ENCODE results near the gene GRIN3B.

The GRIN3B gene

GRCh38 chr19:991932-992669 lies 8.1 kb upstream of the GRIN3B start:
- no peak for DNase-seq

GRCh38 chr19:992670-993055 lies 7.6 kb upstream of the GRIN3B start:
- DNase-seq, result no peak

DNA sequence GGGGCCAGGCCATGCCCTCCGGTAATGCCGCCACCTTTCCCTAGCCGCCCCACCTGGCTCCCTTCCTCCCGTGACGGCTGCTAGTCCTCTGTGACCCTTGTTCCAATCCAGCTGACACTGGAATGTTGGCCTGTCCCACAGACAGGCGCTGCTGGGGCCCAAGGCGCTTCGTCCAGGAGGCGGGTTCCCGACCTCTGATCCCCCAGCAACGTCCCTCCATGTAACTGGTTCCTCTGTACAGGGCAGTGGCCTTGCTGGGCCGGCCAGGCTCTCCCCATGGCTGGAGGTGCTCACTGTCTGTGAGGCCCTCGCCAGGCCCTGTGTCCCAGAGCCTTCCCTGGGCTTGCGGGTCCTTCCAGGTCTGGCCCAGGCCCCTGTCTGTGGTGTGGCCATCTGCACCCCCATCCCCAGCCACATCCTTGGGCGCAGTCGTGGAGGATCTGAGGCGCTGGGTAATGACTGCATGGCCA lies 6.8 kb upstream of the GRIN3B start:
- DNase-seq, result no peak

DNA sequence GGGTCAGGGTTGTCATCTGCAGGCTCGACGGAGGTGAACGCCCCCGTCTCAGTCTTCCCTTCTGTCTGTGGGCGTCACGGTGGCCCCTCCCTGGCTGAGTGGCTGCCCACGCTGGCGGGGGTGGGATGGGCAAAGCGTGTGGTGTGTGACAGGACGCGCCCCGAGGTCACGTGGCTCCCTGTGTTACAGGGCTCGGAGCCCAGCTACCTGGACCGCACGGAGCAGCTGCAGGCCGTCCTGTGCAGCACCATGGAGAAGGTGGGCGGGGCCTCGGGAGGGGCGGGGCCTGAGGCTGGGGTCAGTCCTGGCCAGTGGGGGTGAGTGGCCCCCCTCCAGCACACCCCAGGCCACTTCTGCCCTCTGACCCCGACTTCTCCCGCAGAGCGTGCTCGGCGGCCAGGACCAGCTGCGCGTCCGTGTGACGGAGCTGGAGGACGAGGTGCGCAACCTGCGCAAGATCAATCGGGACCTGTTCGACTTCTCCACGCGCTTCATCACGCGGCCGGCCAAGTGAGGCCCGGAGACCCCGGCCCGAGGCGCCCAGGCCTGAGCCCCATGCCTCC lies 6.3 kb upstream of the GRIN3B start:
- no peak for DNase-seq

- DNase-seq, result no peak
Observed at GRCh38 chr19:994516-994915, 5.7 kb upstream of the GRIN3B start.

DNA sequence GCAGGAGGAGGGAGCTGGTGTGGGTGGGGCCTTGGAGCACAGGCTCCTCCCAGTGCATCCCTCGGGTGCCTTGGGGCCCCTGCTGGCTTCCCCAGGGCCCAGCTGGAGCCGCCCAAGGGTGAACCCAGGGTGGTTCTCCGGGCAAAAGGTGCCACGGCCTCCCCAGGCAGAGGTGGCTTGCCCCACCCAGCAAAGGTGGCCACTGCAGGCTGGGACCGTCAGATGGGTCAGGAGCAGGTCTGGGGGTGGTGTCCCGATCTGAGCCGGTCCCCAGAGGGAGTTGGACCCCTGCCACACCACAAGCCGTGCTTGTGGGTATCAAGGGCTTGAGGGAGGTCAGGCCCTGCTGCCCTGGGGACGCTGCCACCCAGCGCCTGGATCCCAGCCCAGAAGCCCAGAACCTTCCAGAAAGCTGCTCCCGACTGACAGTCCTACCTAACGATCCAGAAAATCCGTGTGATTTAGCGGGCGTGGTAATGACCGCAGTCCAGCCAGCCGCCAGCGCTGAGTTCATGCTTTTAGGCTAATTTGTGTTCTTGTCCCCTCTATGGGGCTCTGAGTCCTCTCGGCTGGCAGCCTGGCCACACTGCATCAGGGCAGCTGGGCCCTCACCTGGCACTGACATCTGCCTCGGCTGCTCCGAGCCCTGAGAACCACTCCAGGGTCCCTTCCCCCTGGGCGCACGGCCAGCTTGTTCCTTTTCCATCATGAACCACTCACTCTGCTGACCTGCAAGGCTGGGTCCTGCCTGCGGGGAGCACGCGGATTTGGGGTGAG lies 5.0 kb upstream of the GRIN3B start:
- no peak for DNase-seq

DNA sequence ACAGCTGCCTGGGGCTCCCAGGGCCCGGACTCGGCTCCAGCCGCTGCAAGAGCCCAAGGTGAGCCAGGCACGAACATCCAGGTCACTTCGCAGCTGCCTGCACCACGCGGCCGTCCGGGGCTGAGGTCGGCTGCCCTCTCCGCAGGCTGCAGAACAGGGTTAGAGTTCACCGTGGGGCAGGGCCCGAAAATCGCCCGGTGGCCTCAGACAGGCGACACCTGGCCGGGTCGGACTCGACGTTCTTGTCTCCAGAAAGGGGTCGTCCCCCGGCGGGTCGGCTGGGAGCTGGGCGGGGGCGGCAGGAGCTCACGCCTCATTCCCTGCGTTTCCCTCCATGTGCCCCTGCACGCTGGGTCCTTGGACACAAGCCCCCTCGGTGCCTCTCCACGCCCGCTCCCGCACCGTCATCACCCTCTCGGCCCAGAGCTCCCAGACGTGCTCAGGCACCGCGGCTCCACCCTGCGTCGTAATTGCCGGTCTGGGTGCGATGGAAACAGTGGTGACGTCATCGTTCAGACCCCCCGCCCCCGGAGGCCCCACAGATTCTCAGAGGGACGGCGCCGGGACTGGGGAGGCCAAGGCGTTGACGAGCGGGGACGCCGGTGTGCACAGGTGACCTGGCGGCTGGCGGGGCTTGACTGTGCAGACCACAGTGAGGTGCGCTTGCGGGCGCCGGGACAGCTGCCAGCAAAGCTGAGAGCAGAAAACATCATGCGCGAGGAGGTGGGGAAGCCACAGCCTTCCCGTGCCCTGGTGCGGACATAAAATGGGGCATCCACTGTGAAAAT lies 4.0 kb upstream of the GRIN3B start:
- DNase-seq, result peak; percentile 98

DNA sequence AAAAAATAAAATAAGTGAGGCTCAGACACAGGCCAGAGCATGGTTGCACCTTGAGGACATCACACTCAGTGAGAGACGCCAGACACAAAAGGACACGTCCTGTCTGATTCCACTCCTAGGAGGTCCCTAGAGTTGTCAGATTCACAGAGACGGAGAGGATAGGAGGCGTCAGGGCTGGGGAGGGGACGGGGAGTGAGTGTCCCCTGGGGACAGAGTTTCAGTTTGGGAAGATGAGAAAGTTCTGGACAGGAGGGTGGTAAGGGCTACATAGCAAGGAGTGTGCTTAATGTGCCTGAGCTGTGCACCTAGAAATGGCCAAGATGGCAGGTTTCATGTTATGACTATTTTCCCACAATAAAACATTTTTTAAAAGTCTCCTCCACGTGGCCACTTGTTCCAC lies 2.2 kb upstream of the GRIN3B start:
- DNase-seq, result no peak

GRCh38 chr19:999379-999719 lies 870 bp upstream of the GRIN3B start:
- no peak for DNase-seq

GRCh38 chr19:1000591-1001537 lies 645 bp downstream of the GRIN3B start:
- no peak for DNase-seq

DNA sequence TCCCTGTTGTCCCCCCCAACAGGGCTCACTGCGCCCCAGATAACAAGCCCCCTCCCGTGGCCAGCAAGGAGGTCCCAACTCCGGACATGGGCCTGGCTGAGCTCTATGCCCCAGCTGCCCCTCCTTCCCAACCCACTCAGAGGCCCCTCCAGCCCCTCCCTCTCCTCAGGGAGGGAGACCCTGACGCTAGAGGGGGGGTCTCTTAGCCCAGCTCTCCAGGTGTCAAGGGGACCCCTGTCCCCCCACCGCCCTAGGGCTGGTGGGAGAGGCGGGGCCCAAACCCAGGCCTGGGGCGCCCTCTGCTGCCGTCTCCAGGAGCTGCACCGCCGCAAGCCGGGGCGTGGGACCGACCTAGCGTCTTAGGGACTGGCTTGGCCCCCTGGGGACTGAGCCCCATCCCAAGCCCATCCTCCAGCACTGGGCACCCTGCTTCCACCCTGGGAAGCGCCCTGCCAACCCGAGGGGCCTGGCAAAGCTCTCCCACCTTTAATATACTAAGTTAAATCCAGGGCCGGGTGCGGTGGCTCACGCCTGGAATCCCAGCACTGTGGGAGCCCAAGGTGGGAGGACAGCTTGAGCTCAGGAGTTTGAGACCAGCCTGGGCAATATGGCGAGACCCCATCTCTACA lies 1.4 kb downstream of the GRIN3B start:
- DNase-seq, result peak; percentile 44

- DNase-seq, result no peak
Observed at GRCh38 chr19:1002600-1002999, 2.4 kb downstream of the GRIN3B start.

GRCh38 chr19:1003283-1003682 lies 3.1 kb downstream of the GRIN3B start:
- DNase-seq, result no peak

DNA sequence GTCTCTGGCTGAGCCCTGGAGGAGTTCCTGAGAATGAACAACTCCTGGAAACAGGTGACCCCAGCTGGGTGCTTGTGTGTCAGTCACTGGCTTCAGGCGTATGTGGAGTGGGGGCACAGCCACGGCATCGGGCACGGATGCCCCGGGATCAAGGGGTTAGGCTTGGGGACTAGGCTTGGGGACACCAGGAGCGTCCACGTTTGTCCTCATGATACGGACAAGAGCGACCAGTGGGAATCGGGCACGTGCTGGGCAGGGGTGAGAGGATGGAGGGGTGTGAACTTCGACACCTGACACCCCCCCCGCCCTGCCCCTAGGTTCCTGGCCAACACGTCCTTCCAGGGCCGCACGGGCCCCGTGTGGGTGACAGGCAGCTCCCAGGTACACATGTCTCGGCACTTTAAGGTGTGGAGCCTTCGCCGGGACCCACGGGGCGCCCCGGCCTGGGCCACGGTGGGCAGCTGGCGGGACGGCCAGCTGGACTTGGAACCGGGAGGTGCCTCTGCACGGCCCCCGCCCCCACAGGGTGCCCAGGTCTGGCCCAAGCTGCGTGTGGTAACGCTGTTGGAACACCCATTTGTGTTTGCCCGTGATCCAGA lies 4.1 kb downstream of the GRIN3B start:
- no peak for DNase-seq

DNA sequence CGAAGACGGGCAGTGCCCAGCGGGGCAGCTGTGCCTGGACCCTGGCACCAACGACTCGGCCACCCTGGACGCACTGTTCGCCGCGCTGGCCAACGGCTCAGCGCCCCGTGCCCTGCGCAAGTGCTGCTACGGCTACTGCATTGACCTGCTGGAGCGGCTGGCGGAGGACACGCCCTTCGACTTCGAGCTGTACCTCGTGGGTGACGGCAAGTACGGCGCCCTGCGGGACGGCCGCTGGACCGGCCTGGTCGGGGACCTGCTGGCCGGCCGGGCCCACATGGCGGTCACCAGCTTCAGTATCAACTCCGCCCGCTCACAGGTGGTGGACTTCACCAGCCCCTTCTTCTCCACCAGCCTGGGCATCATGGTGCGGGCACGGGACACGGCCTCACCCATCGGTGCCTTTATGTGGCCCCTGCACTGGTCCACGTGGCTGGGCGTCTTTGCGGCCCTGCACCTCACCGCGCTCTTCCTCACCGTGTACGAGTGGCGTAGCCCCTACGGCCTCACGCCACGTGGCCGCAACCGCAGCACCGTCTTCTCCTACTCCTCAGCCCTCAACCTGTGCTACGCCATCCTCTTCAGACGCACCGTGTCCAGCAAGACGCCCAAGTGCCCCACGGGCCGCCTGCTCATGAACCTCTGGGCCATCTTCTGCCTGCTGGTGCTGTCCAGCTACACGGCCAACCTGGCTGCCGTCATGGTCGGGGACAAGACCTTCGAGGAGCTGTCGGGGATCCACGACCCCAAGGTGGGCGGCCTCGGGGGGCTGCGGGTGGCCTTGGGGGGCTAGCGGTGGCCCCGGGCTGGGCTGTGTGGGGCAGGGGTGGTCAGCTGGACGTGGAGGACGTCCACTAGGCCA lies 4.8 kb downstream of the GRIN3B start:
- DNase-seq, result no peak

DNA sequence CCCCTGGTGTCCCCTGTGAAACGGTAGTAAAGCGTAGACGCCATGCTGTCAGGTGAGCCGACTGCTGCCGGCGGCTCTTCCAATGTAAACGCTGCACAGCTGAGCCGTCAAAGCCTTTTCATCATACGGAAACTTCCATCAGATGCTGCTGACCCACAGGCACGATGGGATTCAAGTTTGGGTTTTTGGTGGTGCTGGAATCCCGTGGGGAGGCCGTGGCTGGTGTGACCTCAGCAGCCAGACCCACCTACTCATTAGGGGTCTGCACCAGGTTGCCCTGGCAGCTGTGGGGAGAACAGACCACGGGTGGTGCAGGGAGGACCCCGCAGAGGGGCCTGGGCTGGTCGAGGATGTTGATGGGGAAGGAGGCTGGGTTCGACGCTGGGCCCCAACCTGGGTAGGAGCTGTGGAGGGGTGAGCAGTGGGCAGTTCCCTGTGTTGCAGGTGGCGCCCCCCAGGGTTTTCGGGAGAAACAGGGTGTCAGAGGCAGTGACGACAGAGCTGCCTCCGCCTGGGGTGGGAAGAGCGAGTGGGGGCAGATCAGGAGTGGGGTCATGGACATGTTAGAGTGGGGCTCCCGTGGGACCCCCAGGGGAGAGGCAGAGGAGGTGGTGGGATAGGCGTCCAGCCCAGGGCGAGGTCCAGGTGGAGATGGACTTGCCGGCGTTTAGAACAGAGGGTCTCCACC lies 6.6 kb downstream of the GRIN3B start:
- no peak for DNase-seq

GRCh38 chr19:1007399-1008251 lies 7.4 kb downstream of the GRIN3B start:
- no peak for DNase-seq

GRCh38 chr19:1008268-1009040 lies 8.2 kb downstream of the GRIN3B start:
- no peak for DNase-seq

Data from activated gamma-delta T cell (primary cell).